GM21529 (cell line): ENCODE data around the gene DDX20.
"Not testable (repeated sequence)": the region's sequence is repeated elsewhere in the genome, so short reads cannot be mapped to it uniquely, and the experiment has no call there.

Source experiments
- ATAC-seq: cut with Tn5 transposase; IDR thresholded peaks from one replicate; pipeline ENCODE4 v1.9.1; 2021; ENCODE audit not compliant: unreplicated experiment

DDX20 gene

GRCh38 chr1:111733183-111733991 is 22.3 kb upstream of the DDX20 start:
- no peak for ATAC-seq

GRCh38 chr1:111733992-111734341 is 21.7 kb upstream of the DDX20 start:
- no peak for ATAC-seq

- ATAC-seq: no peak
Observed at GRCh38 chr1:111734426-111734825, 21.3 kb upstream of the DDX20 start.

GRCh38 chr1:111734856-111735255 is 20.8 kb upstream of the DDX20 start:
- ATAC-seq: no peak

GRCh38 chr1:111735321-111735720 is 20.4 kb upstream of the DDX20 start:
- ATAC-seq: no peak

- no peak for ATAC-seq
Observed at GRCh38 chr1:111735858-111736544, 19.7 kb upstream of the DDX20 start.

GRCh38 chr1:111736548-111737215 is 19.0 kb upstream of the DDX20 start:
- no peak for ATAC-seq

DNA sequence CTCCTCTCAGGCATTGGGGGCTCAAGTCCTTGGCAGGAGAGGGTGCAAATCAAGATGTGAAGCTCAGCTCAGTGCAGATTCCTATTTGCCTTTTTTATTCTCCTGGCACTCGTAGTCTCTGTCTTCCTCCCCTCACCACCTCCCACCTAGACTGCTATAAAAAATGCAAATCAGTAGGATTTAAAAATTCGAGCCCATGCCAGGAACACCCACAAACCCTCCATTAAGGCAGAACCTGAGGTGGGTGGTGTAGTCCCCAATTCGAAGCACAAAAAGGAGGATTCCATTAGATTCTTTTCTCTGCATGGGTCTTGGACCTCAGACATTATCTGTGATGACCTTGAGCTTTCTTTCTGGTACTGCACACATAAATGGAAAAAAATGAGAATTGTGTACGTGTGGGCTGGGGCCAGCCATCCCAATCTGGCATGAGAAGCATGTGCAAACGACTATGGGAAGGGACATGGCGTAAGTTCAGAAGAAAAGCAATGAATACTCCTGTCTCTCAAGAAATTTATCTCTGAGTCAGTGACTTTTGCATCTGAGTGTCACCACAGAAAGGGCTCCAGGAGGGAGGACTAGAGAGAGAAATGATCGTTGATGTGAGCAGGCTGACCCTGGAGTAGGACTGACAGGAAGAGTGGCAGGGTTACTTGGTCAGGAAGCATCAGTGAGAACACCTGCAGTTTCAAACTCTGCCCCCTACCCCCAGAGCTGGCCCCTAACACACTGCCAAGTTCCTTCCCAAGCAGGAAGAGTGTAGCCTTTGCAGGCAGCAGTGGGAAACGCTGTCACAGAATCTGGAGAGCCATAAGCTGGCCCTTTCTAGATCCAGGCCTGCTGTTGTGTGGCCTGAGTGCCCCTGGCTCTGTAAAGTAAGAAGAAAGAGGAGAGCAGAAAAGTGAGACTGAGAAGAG is 18.2 kb upstream of the DDX20 start:
- ATAC-seq: no peak

GRCh38 chr1:111738133-111738435 is 17.6 kb upstream of the DDX20 start:
- no peak for ATAC-seq

- peak; percentile 45 for ATAC-seq
Observed at GRCh38 chr1:111738436-111739193, 17.1 kb upstream of the DDX20 start.

DNA sequence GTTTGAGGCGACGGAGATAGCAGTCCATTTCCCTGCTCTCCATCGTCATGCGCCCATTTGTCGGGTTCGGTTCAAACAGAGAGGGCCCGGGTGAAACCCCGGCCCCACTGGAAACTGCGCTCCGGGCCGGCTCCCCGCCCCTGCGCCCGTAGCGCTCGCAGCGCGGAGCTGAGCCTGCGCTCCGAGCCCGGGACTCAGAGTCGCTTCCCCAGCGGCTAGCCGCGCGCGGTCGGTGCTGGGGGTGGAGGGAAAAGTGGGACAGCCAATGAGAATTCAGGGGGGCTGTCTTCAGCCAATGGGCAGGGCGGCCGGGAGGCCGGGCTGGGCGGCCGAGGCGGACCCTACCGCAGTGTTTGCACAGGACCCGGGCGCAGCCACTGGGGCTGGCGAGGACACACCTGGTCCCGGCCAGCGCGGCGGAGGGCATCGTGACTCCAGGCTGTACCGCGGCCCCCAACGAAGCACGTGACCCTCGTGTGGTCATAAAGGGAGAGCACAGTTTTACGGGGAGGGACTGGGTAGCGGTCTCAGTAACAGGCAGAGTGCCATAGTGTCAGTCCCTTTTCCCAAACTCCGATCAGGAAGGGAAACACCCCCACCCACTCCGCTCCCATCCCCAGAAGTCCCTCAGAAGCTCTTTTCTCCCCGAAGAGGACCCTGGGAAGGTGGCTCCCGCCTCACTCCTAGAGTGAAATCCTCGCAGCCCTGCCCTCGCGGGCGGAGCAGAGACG is 16.3 kb upstream of the DDX20 start, which contains the start of gene INKA2:
Gene INKA2, minus strand, starts transcription at position 202 of the 731 bp plus-strand sequence. Its CDS starts 153 bp downstream, at position 49.
- peak; percentile 83 for ATAC-seq

- ATAC-seq: no peak
Observed at GRCh38 chr1:111739925-111740765, 15.6 kb upstream of the DDX20 start.

GRCh38 chr1:111742292-111742691 is 13.4 kb upstream of the DDX20 start:
- not testable (repeated sequence) for ATAC-seq

DNA sequence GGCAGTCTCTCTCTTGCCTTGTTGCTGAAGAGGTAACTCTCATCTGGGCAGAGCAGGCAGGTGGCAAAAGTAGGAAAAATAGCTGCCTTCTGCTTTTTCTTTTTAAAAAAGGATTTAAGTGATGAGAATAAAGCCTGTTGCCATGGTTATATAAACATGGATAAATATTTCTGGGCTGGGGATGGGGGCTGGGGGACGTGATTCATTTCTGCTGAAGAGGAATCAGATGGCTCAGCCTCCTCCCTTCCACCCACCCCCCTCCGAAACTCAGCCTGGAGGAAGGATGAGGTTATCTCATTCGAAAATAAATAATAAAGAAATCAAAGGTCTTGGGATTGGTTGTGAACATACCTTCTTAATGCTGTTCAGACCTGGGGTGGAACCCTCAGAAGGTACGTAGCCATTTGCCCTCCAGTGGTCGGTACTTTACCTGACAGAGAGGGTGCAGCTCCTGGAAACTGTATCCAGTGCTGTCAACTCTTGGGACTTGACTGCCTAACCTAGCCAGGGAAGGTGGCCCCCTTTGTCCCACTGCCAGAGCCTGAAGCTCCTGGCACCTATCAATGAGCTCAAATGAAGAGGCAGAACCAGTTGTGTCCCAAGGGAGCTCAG is 12.7 kb upstream of the DDX20 start:
- no peak for ATAC-seq

DNA sequence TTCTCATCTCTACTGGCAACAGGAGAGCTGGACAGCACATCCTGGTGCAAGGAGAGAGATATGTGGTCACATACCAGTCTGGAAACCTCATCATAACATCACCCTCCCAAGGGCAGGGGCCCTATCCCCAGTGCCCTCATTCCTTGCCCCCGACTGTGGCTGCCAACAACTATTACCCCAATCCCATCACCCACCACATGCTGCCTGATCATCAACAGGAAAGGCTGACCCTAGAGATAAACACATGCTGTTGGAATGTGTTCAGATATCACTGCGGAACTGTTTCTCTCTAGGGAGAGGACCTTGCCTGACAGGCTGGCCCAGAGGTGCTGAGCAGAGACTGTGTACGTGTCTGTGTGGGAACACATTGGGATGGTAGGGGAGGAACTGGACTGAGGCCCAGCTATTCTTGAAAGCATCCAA is 12.0 kb upstream of the DDX20 start:
- no peak for ATAC-seq

- ATAC-seq: no peak
Observed at GRCh38 chr1:111745675-111746613, 9.8 kb upstream of the DDX20 start.

DNA sequence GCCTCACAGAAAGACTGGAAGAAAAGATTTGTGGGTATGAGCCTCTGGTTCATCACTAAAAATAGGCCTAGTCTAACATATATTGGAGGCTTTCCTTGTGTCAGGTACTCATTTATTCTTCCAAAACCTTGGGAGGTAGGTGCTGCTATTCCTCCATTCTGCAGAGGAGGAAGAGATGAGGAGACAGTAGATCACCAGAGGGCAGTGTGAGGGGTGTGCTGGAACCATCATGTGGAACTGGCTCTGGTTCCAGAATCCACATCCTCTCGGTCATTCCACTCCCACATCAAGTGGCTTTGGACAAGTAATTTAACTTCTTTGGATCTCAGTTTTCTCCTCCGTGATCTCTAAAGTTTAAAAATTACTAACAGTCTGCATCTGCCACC is 9.1 kb upstream of the DDX20 start:
- ATAC-seq: no peak
